Uterus (tissue), 2 donors: ENCODE data around the gene POLR2C.

Experiments
- CTCF ChIP-seq, 4 experiments: fragments of 200-600 bp in 2 of 4; fragments of 450-650 bp in 2 of 4; sonication (generic) in 2 of 4; IDR thresholded peaks; one replicate each; pipeline ENCODE4 v1.5.1; 2016 to 2019; ENCODE audit warnings: antibody characterized with exemption in 4 of 4, mild to moderate bottlenecking in 2 of 4, moderate library complexity in 1 of 4
- POLR2A ChIP-seq, 2 donors: fragments of 450-650 bp; IDR thresholded peaks; one replicate each; pipeline ENCODE4 v1.6.1; 2016; ENCODE audit warnings: antibody characterized with exemption in 2 of 2, mild to moderate bottlenecking in 1 of 2, moderate library complexity in 1 of 2

- TF ChIP-seq CTCF (IDR thresholded peaks at IDR 0.05): no peak
- no peak for TF ChIP-seq POLR2A (IDR thresholded peaks at IDR 0.05)
Measured at GRCh38 chr16:57427307-57427706, 35.2 kb upstream of the POLR2C start.
